ENCODE measurements around the gene KLHL21. TPM values are rescaled to one million over a fixed set of nuclear protein-coding genes. Genes with fewer than 3 reads are reported as not detected.
A peak's percentile ranks its signal among the peaks of the same experiment; 100 is the strongest.

The KLHL21 gene
- total and polyA plus RNA-seq, 7 experiments from 2014 or later: 17.2 to 58.1 (median 31.1) TPM

GRCh38 chr1:6546326-6546725 lies 56.3 kb downstream of the KLHL21 start:
- H3K4me1 Mint-ChIP-seq: peaks cover 22 to 40% (median 36%) of the 10 kb centered on the region in 7 donors
- H3K27me3 Mint-ChIP-seq: no peaks in the 10 kb centered on the region
- Histone ChIP-seq H3K4me3 (ENCODE audit: low read length) (no peak overlapping the region), H3K36me3 (ENCODE audit: control insufficient read depth in 2 of 3, insufficient read depth in 3 of 3, low read length in 3 of 3) (peaks cover 8 to 72% (median 23%) of the 10 kb centered on the region in 3 experiments), H3K27me3 (ENCODE audit: control insufficient read depth in 2 of 2, insufficient read depth in 2 of 2, low read length in 2 of 2) (no peaks in the 10 kb centered on the region), H3K4me1 (ENCODE audit: control insufficient read depth in 2 of 2, insufficient read depth in 2 of 2, low read length in 2 of 2) (peaks cover 4 to 28% of the 10 kb centered on the region in 2 donors), H3K9me3 (ENCODE audit: control insufficient read depth in 2 of 3, low read length in 3 of 3) (no peaks in the 10 kb centered on the region), H3K27ac (ENCODE audit: low read depth, low read length) (peak overlapping the region; percentile 68)
- H3K9me3 Mint-ChIP-seq: no peaks in the 10 kb centered on the region
- intact Hi-C loops (cut with micrococcal nuclease): no loop called here
- H3K27ac Mint-ChIP-seq: peak overlapping the region; percentile 73 to 99 (median 91)
- peaks cover 9 to 51% (median 30%) of the 10 kb centered on the region in 5 donors for H3K36me3 Mint-ChIP-seq
- ATAC-seq (no peak), DNase-seq (no peak)
- ChIA-PET POLR2A (interaction anchor here (0.8 to 3.2 kb wide), 15 partner anchors 9 to 86 kb away, joined by 3 to 43 read pairs (median 4); partner anchors contain the start of genes KLHL21, NOL9, PHF13 and PLEKHG5), CTCF (interaction anchor here (1.1 to 1.6 kb wide), 4 partner anchors 8 to 97 kb away, joined by 3 to 6 read pairs (median 4); partner anchors contain the start of genes NOL9 and TAS1R1)
- H3K4me3 Mint-ChIP-seq: peak overlapping the region; percentile 25 to 80 (median 66)

GRCh38 chr1:6545276-6546112 lies 57.2 kb downstream of the KLHL21 start:
- peaks cover 9 to 54% (median 30%) of the 10 kb centered on the region in 5 donors for H3K36me3 Mint-ChIP-seq
- no peaks in the 10 kb centered on the region for H3K27me3 Mint-ChIP-seq
- H3K27ac ChIP-seq (ENCODE audit: low read depth, low read length): peak overlapping the region; percentile 68
- peaks cover 8 to 75% (median 26%) of the 10 kb centered on the region in 3 experiments for H3K36me3 ChIP-seq (ENCODE audit: control insufficient read depth in 2 of 3, insufficient read depth in 3 of 3, low read length in 3 of 3)
- ATAC-seq: peak; percentile 79
- DNase-seq: peak in 7 of 9 donors; percentile 14 to 62 (median 48)
- H3K27me3 ChIP-seq (ENCODE audit: control insufficient read depth in 2 of 2, insufficient read depth in 2 of 2, low read length in 2 of 2): no peaks in the 10 kb centered on the region
- H3K4me1 Mint-ChIP-seq: peaks cover 22 to 40% (median 36%) of the 10 kb centered on the region in 7 donors
- H3K27ac Mint-ChIP-seq: peak overlapping the region; percentile 73 to 99 (median 94)
- H3K4me1 ChIP-seq (ENCODE audit: control insufficient read depth in 2 of 2, insufficient read depth in 2 of 2, low read length in 2 of 2): peaks cover 4 to 28% of the 10 kb centered on the region in 2 donors
- ChIA-PET POLR2A (interaction anchor here (0.5 to 3.2 kb wide), 15 partner anchors 9 to 101 kb away, joined by 3 to 43 read pairs (median 6); partner anchors contain the start of genes KLHL21, NOL9, PLEKHG5 and TAS1R1), CTCF (interaction anchor here (0.6 to 1.6 kb wide), 9 partner anchors 9 to 96 kb away, joined by 3 to 6 read pairs (median 4); partner anchors contain the start of genes NOL9, PLEKHG5 and TAS1R1)
- no peak overlapping the region for H3K4me3 ChIP-seq (ENCODE audit: low read length)
- intact Hi-C loops (cut with micrococcal nuclease): loop anchor here in 1 of 2 donors (1.0 to 2.0 kb wide), 4 partner anchors 9 to 101 kb away; partner anchors contain the start of gene NOL9
- no peaks in the 10 kb centered on the region for H3K9me3 ChIP-seq (ENCODE audit: control insufficient read depth in 2 of 3, low read length in 3 of 3)
- peak overlapping the region; percentile 30 to 80 (median 70) for H3K4me3 Mint-ChIP-seq
- H3K9me3 Mint-ChIP-seq: no peaks in the 10 kb centered on the region

- H3K4me3 ChIP-seq (ENCODE audit: low read length): no peak overlapping the region
- Mint-ChIP-seq H3K27ac (peak overlapping the region; percentile 73 to 99 (median 94)), H3K36me3 (peaks cover 9 to 52% (median 28%) of the 10 kb centered on the region in 5 donors), H3K4me1 (peaks cover 22 to 37% (median 34%) of the 10 kb centered on the region in 7 donors), H3K27me3 (no peaks in the 10 kb centered on the region), H3K9me3 (no peaks in the 10 kb centered on the region), H3K4me3 (peak overlapping the region; percentile 30 to 80 (median 66))
- intact Hi-C loops (cut with micrococcal nuclease): loop anchor here in 1 of 2 donors (1.0 to 2.0 kb wide), 4 partner anchors 9 to 102 kb away; partner anchors contain the start of gene NOL9
- POLR2A ChIA-PET: interaction anchor here (0.5 to 3.2 kb wide), 15 partner anchors 8 to 104 kb away, joined by 3 to 43 read pairs (median 6); partner anchors contain the start of genes KLHL21, NOL9, PLEKHG5 and TAS1R1
- no peaks in the 10 kb centered on the region for H3K27me3 ChIP-seq (ENCODE audit: control insufficient read depth in 2 of 2, insufficient read depth in 2 of 2, low read length in 2 of 2)
- H3K36me3 ChIP-seq (ENCODE audit: control insufficient read depth in 2 of 3, insufficient read depth in 3 of 3, low read length in 3 of 3): peaks cover 8 to 72% (median 22%) of the 10 kb centered on the region in 3 experiments
- no peak for DNase-seq
- peak overlapping the region; percentile 68 for H3K27ac ChIP-seq (ENCODE audit: low read depth, low read length)
- no peaks in the 10 kb centered on the region for H3K9me3 ChIP-seq (ENCODE audit: control insufficient read depth in 2 of 3, low read length in 3 of 3)
- CTCF ChIA-PET: interaction anchor here (0.6 to 1.6 kb wide), 4 partner anchors 8 to 69 kb away, joined by 4 to 6 read pairs (median 4); partner anchors contain the start of genes NOL9 and TAS1R1
- no peak for ATAC-seq
- H3K4me1 ChIP-seq (ENCODE audit: control insufficient read depth in 2 of 2, insufficient read depth in 2 of 2, low read length in 2 of 2): peaks cover 4 to 28% of the 10 kb centered on the region in 2 donors
Observed at GRCh38 chr1:6544831-6545230, 57.8 kb downstream of the KLHL21 start.

Other genes starting within 250 kb of the KLHL21 start
- gene ACOT7, start 209.1 kb downstream of the KLHL21 start, total RNA-seq: 10 to 100 TPM in 1 of 5 experiments, 1 to 10 TPM in 4; 2.5 to 75.6 (median 3.4) TPM
- 1 to 10 TPM; 4.9 to 6.2 TPM for gene ACOT7, start 209.1 kb downstream of the KLHL21 start, polyA plus RNA-seq
- gene HES2, start 182.9 kb downstream of the KLHL21 start, total RNA-seq: under 1 TPM in 1 of 5 experiments, not detected in 4; 0.56 TPM
- gene HES2, start 182.9 kb downstream of the KLHL21 start, polyA plus RNA-seq: not detected
- 1 to 10 TPM in 4 of 5 experiments, under 1 TPM in 1; 0.85 to 2.9 (median 2.3) TPM for gene ESPN, start 178.1 kb downstream of the KLHL21 start, total RNA-seq
- gene ESPN, start 178.1 kb downstream of the KLHL21 start, polyA plus RNA-seq: under 1 TPM; 0.40 to 0.60 TPM
- 100 to 1,000 TPM; 151 to 352 (median 179) TPM for gene TNFRSF25, start 136.7 kb downstream of the KLHL21 start, total RNA-seq
- gene TNFRSF25, start 136.7 kb downstream of the KLHL21 start, polyA plus RNA-seq: 10 to 100 TPM; 17.3 to 40.5 TPM
- gene PLEKHG5, start 111.2 kb downstream of the KLHL21 start, total RNA-seq: 10 to 100 TPM in 3 of 5 experiments, 1 to 10 TPM in 2; 2.2 to 15.6 (median 11.7) TPM
- 1 to 10 TPM in 1 of 2 donors, not detected in 1; 2.0 TPM for gene PLEKHG5, start 111.2 kb downstream of the KLHL21 start, polyA plus RNA-seq
- gene NOL9, start 48.4 kb downstream of the KLHL21 start, total RNA-seq: 10 to 100 TPM; 54.2 to 80.6 (median 73.8) TPM
- 10 to 100 TPM; 13.4 to 29.8 TPM for gene NOL9, start 48.4 kb downstream of the KLHL21 start, polyA plus RNA-seq
- not detected for gene TAS1R1, start 47.6 kb downstream of the KLHL21 start, total RNA-seq
- not detected for gene TAS1R1, start 47.6 kb downstream of the KLHL21 start, polyA plus RNA-seq
- 10 to 100 TPM; 39.1 to 70.4 (median 62.2) TPM for gene ZBTB48, start 22.9 kb downstream of the KLHL21 start, total RNA-seq
- 10 to 100 TPM; 18.5 to 27.9 TPM for gene ZBTB48, start 22.9 kb downstream of the KLHL21 start, polyA plus RNA-seq
- gene PHF13, start 10.9 kb upstream of the KLHL21 start, total RNA-seq: 10 to 100 TPM in 3 of 5 experiments, 1 to 10 TPM in 2; 7.7 to 14.3 (median 12.2) TPM
- gene PHF13, start 10.9 kb upstream of the KLHL21 start, polyA plus RNA-seq: 1 to 10 TPM; 4.4 to 6.3 TPM
- 10 to 100 TPM; 14.1 to 30.5 (median 20.3) TPM for gene THAP3, start 22.0 kb upstream of the KLHL21 start, total RNA-seq
- gene THAP3, start 22.0 kb upstream of the KLHL21 start, polyA plus RNA-seq: 10 to 100 TPM; 18.7 to 31.8 TPM
- 10 to 100 TPM; 37.2 to 49.7 (median 44.0) TPM for gene DNAJC11, start 98.9 kb upstream of the KLHL21 start, total RNA-seq
- 10 to 100 TPM; 19.2 to 22.3 TPM for gene DNAJC11, start 98.9 kb upstream of the KLHL21 start, polyA plus RNA-seq
- gene CAMTA1, start 182.6 kb upstream of the KLHL21 start, total RNA-seq: 10 to 100 TPM; 38.1 to 45.2 (median 42.1) TPM
- 10 to 100 TPM; 46.2 to 68.6 TPM for gene CAMTA1, start 182.6 kb upstream of the KLHL21 start, polyA plus RNA-seq

All from naive thymus-derived CD4-positive, alpha-beta T cell (primary cell).